ENCODE data around the gene ATXN1.
"Not testable (repeated sequence)": the region's sequence is repeated elsewhere in the genome, so short reads cannot be mapped to it uniquely, and the experiment has no call there.

ATXN1 gene

GRCh38 chr6:16468991-16469615 is 292.2 kb downstream of the ATXN1 start:
- DNase-seq = no peak

GRCh38 chr6:16466800-16467553 is 294.3 kb downstream of the ATXN1 start:
- DNase-seq = no peak

GRCh38 chr6:16464045-16464444 is 297.2 kb downstream of the ATXN1 start:
- DNase-seq = no peak

- not testable (repeated sequence) for DNase-seq
Measured at GRCh38 chr6:16463246-16463645, 298.0 kb downstream of the ATXN1 start.

GRCh38 chr6:16461491-16461890 is 299.8 kb downstream of the ATXN1 start:
- no peak for DNase-seq

GRCh38 chr6:16459472-16459871 is 301.8 kb downstream of the ATXN1 start:
- not testable (repeated sequence) for DNase-seq

- DNase-seq = no peak
Measured at GRCh38 chr6:16452348-16452747, 308.9 kb downstream of the ATXN1 start.

- DNase-seq = no peak
Measured at GRCh38 chr6:16450821-16451220, 310.4 kb downstream of the ATXN1 start.

- DNase-seq = no peak
Measured at GRCh38 chr6:16450285-16450684, 311.0 kb downstream of the ATXN1 start.

GRCh38 chr6:16446273-16446672 is 315.0 kb downstream of the ATXN1 start:
- no peak for DNase-seq

- DNase-seq = no peak
Measured at GRCh38 chr6:16442031-16442430, 319.2 kb downstream of the ATXN1 start.

- DNase-seq = no peak
Measured at GRCh38 chr6:16441262-16441661, 320.0 kb downstream of the ATXN1 start.

- DNase-seq = no peak
Measured at GRCh38 chr6:16440636-16441212, 320.5 kb downstream of the ATXN1 start.

- DNase-seq = no peak
Measured at GRCh38 chr6:16438718-16439591, 322.3 kb downstream of the ATXN1 start.

- DNase-seq = no peak
Measured at GRCh38 chr6:16437984-16438383, 323.3 kb downstream of the ATXN1 start.

GRCh38 chr6:16437095-16437494 is 324.2 kb downstream of the ATXN1 start:
- DNase-seq = no peak

- no peak for DNase-seq
Measured at GRCh38 chr6:16436550-16436949, 324.7 kb downstream of the ATXN1 start.

GRCh38 chr6:16434885-16435284 is 326.4 kb downstream of the ATXN1 start:
- DNase-seq = no peak

GRCh38 chr6:16433338-16433890 is 327.8 kb downstream of the ATXN1 start:
- no peak for DNase-seq

GRCh38 chr6:16432075-16433032 is 328.9 kb downstream of the ATXN1 start:
- DNase-seq = no peak

- DNase-seq = no peak
Measured at GRCh38 chr6:16431106-16431505, 330.2 kb downstream of the ATXN1 start.

Measured in midbrain (tissue), 1 donor.